Suprapubic skin (tissue), 4 donors: ENCODE measurements around the gene MATK.

ENCODE experiments used
- CTCF ChIP-seq, 2 donors: fragments of 200-600 bp in 1 of 2; fragments of 450-650 bp in 1 of 2; sonication (generic) in 1 of 2; IDR thresholded peaks; one replicate each; pipeline ENCODE4 v1.5.1; 2016 to 2019; ENCODE audit warnings: antibody characterized with exemption in 2 of 2, mild to moderate bottlenecking in 1 of 2, moderate library complexity in 1 of 2
- EP300 ChIP-seq: sonication (generic); formaldehyde crosslinking; IDR thresholded peaks from one replicate; pipeline ENCODE4 v1.6.1; 2017; ENCODE audit warnings: antibody characterized with exemption
- POLR2AphosphoS5 ChIP-seq, 3 donors: sonication (generic); formaldehyde crosslinking; IDR thresholded peaks; one replicate each; pipeline ENCODE4 v1.6.1; 2017; ENCODE audit warnings: antibody characterized with exemption in 3 of 3

GRCh38 chr19:3750211-3750610 is 36.0 kb downstream of the MATK start:
- no peak for TF ChIP-seq CTCF (IDR thresholded peaks at IDR 0.05)
- no peak for TF ChIP-seq EP300
- TF ChIP-seq POLR2AphosphoS5 (IDR thresholded peaks at IDR 0.05) = no peak
